MCF 10A (cell line): Measurements from ENCODE around the gene CCDC158. TPM values are rescaled to one million over a fixed set of nuclear protein-coding genes. Genes with fewer than 3 reads are reported as not detected.

ENCODE experiments used
- BruUV-seq: library from RNA; stranded (reverse); fragments of 400-500 nt; replicated peaks from 2 replicates; lab custom pipeline; 2021; lab: Mats Ljungman, UMichigan
- CTCF ChIA-PET: fragments of 300-600 bp; sonication (Branson Sonifier 250); formaldehyde crosslinking; extraction: SDS; loops from one replicate; lab custom pipeline; 2021; ENCODE audit warnings: antibody characterized with exemption, inconsistent platforms; lab: Yijun Ruan, JAX
- POLR2A ChIA-PET: fragments of 300-600, 350-650 bp; sonication (Branson Sonifier 250); formaldehyde crosslinking; extraction: SDS; loops from one replicate; lab custom pipeline; 2020; ENCODE audit warnings: antibody characterized with exemption, inconsistent platforms; lab: Yijun Ruan, JAX
- DNase-seq: peaks from one replicate; pipeline ENCODE4 v3.0.0-alpha.2; 2018; ENCODE audit not compliant: unreplicated experiment
- H3K27ac Mint-ChIP-seq: one replicate; pipeline ENCODE4 v1.8.0; 2022; ENCODE audit warnings: mild to moderate bottlenecking, low read depth, mixed read lengths; ENCODE audit not compliant: unreplicated experiment
- H3K27me3 Mint-ChIP-seq: one replicate; pipeline ENCODE4 v1.8.0; 2022; ENCODE audit warnings: mixed read lengths; ENCODE audit not compliant: insufficient read depth, unreplicated experiment
- H3K36me3 Mint-ChIP-seq: one replicate; pipeline ENCODE4 v1.8.0; 2022; ENCODE audit warnings: mild to moderate bottlenecking, moderate library complexity, mixed read lengths; ENCODE audit not compliant: insufficient read depth, unreplicated experiment
- H3K4me1 Mint-ChIP-seq: one replicate; pipeline ENCODE4 v1.8.0; 2022; ENCODE audit warnings: mixed read lengths; ENCODE audit not compliant: insufficient read depth, unreplicated experiment
- H3K4me3 Mint-ChIP-seq: one replicate; pipeline ENCODE4 v1.8.0; 2022; ENCODE audit warnings: mild to moderate bottlenecking, moderate library complexity, mixed read lengths; ENCODE audit not compliant: unreplicated experiment
- H3K9me3 Mint-ChIP-seq: one replicate; pipeline ENCODE4 v1.8.0; 2022; ENCODE audit warnings: mixed read lengths; ENCODE audit not compliant: unreplicated experiment
- intact Hi-C: fragments of 100-400 bp; cut with micrococcal nuclease; formaldehyde crosslinking; loops from 2 replicates; pipeline ENCODE4 v1.14.1; 2022
- total RNA-seq: library from RNA; stranded (reverse); gene quantifications from 2 replicates; pipeline ENCODE4 v1.2.3, GENCODE V29; 2022
- TF ChIP-seq, protein P1 (sequence below): fragments of 200-600 bp; IDR thresholded peaks from one replicate; pipeline ENCODE4 v1.8.0; 2022; ENCODE audit warnings: antibody characterized with exemption, mild to moderate bottlenecking; ENCODE audit not compliant: unreplicated experiment

Gene CCDC158
- total RNA-seq, 1 experiment from 2014 or later, result not detected

DNA sequence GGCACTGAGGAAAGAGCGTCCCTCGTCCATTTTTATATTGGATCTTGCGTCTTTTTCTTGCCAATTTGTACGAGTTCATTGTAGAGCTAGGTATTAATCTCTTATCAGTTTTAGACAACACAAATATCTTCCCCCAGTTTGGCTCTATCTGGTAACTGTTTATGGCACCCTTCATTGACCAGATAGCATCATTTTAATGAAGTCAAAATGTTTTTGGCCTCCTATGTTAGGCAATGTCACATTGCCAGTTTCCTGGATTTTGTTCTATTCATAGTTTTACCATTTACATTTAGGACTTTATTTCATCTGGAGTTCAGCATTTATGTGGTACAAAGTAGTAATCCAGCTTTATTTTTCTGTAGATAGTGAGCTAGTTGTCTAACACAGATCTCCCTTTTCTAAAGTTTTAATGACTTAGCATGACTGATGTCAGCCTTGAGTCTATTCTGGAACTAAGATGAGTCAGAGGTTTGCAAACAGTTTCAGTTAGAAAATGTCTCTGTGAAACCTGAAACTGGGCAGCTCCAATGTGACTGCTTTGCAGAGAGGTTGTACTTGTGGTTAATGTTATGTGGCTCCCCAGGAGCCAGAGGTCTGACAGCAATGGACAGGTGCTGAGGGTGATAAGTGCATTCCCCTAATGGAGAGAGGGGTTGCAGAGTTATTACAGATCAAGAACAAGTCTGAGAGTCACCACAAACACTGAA, 119.7 kb downstream of the CCDC158 start:
- peaks cover 11% of the 10 kb centered on the region for H3K36me3 Mint-ChIP-seq
- no peaks in the 10 kb centered on the region for H3K9me3 Mint-ChIP-seq
- POLR2A ChIA-PET, result interaction anchor here (0.7 to 2.7 kb wide), 11 partner anchors 8 to 132 kb away, joined by 3 to 18 read pairs (median 4); partner anchors contain the start of gene SCARB2
- DNase-seq, result peak; percentile 89
- H3K27ac Mint-ChIP-seq, result peak overlapping the region; percentile 54
- TF ChIP-seq, protein P1, sequence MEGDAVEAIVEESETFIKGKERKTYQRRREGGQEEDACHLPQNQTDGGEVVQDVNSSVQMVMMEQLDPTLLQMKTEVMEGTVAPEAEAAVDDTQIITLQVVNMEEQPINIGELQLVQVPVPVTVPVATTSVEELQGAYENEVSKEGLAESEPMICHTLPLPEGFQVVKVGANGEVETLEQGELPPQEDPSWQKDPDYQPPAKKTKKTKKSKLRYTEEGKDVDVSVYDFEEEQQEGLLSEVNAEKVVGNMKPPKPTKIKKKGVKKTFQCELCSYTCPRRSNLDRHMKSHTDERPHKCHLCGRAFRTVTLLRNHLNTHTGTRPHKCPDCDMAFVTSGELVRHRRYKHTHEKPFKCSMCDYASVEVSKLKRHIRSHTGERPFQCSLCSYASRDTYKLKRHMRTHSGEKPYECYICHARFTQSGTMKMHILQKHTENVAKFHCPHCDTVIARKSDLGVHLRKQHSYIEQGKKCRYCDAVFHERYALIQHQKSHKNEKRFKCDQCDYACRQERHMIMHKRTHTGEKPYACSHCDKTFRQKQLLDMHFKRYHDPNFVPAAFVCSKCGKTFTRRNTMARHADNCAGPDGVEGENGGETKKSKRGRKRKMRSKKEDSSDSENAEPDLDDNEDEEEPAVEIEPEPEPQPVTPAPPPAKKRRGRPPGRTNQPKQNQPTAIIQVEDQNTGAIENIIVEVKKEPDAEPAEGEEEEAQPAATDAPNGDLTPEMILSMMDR, result no peak
- H3K4me1 Mint-ChIP-seq, result peaks cover 40% of the 10 kb centered on the region
- no TSS peak for BruUV-seq
- no peaks in the 10 kb centered on the region for H3K27me3 Mint-ChIP-seq
- H3K4me3 Mint-ChIP-seq, result no peak overlapping the region
- CTCF ChIA-PET, result interaction anchor here (0.6 to 2.2 kb wide), 5 partner anchors 12 to 121 kb away, joined by 3 to 9 read pairs (median 4); no protein-coding TSS in a partner anchor
- intact Hi-C loops, result loop anchor here (10.0 kb wide), 1 partner anchor 204 kb away; no protein-coding TSS in a partner anchor

GRCh38 chr4:76300012-76300411, 120.9 kb downstream of the CCDC158 start:
- DNase-seq, result no peak
- intact Hi-C loops, result loop anchor here (10.0 kb wide), 1 partner anchor 205 kb away; no protein-coding TSS in a partner anchor
- Mint-ChIP-seq H3K4me1 (peaks cover 34% of the 10 kb centered on the region), H3K9me3 (no peaks in the 10 kb centered on the region), H3K27ac (no peak overlapping the region), H3K36me3 (peaks cover 13% of the 10 kb centered on the region), H3K27me3 (no peaks in the 10 kb centered on the region), H3K4me3 (no peak overlapping the region)
- ChIA-PET CTCF (interaction anchor here (0.7 kb wide), 1 partner anchor 51 kb away, joined by 3 read pairs; no protein-coding TSS in a partner anchor), POLR2A (interaction anchor here (1.0 to 2.7 kb wide), 2 partner anchors 9 to 87 kb away, joined by 3 to 18 read pairs; partner anchors contain the start of gene SCARB2)
- TF ChIP-seq, protein P1, result no peak
- BruUV-seq, result no TSS peak

GRCh38 chr4:76298227-76298626, 122.7 kb downstream of the CCDC158 start:
- intact Hi-C loops, result no loop called here
- TF ChIP-seq, protein P1, result no peak
- no peak overlapping the region for H3K4me3 Mint-ChIP-seq
- CTCF ChIA-PET, result no interaction called here
- BruUV-seq, result no TSS peak
- no peak overlapping the region for H3K27ac Mint-ChIP-seq
- no peaks in the 10 kb centered on the region for H3K27me3 Mint-ChIP-seq
- H3K36me3 Mint-ChIP-seq, result peaks cover 13% of the 10 kb centered on the region
- POLR2A ChIA-PET, result no interaction called here
- peaks cover 22% of the 10 kb centered on the region for H3K4me1 Mint-ChIP-seq
- H3K9me3 Mint-ChIP-seq, result peaks cover 8% of the 10 kb centered on the region
- no peak for DNase-seq

DNA sequence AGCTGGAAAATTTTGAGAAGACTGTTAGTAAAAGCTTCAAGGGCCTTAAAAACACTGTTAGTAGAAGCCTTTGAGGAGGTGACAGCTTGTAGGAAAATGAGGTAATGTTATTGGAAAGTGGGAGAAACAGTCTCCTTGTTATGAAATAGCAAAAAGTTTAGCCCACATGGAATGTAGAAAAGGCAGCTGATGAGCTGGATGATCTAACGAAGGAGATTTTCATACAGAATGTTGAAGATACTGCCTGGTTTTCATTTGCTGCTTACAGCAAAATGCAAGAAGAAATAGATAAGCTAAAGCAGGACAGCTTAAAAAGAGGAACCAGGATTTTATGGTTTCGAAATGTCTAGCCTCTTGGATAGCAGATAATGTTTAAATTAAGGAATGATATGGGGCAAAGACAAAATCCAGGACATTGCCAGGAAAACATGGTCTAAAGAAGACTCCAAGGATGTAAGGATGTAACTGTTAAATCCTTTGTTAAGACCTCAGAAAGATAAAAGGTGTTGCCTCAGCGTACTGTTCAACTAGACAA, 124.6 kb downstream of the CCDC158 start:
- no TSS peak for BruUV-seq
- CTCF ChIA-PET, result interaction anchor here (0.6 to 1.3 kb wide), 2 partner anchors 117 to 783 kb away, joined by 3 to 5 read pairs; no protein-coding TSS in a partner anchor
- Mint-ChIP-seq H3K4me3 (no peak overlapping the region), H3K9me3 (peaks cover 8% of the 10 kb centered on the region), H3K27me3 (no peaks in the 10 kb centered on the region), H3K27ac (no peak overlapping the region), H3K36me3 (peaks cover 13% of the 10 kb centered on the region), H3K4me1 (peaks cover 6% of the 10 kb centered on the region)
- TF ChIP-seq, protein P1, result no peak
- DNase-seq, result no peak
- POLR2A ChIA-PET, result interaction anchor here (0.7 to 0.8 kb wide), 2 partner anchors 11 to 106 kb away, joined by 3 read pairs; no protein-coding TSS in a partner anchor
- intact Hi-C loops, result no loop called here
